ENCODE measurements around the gene KCNJ15. TPM values are rescaled to one million over a fixed set of nuclear protein-coding genes. Genes with fewer than 3 reads are reported as not detected.

Gene KCNJ15
- total and polyA plus RNA-seq, 11 donors: 0.07 to 1.8 (median 0.38) TPM

DNA sequence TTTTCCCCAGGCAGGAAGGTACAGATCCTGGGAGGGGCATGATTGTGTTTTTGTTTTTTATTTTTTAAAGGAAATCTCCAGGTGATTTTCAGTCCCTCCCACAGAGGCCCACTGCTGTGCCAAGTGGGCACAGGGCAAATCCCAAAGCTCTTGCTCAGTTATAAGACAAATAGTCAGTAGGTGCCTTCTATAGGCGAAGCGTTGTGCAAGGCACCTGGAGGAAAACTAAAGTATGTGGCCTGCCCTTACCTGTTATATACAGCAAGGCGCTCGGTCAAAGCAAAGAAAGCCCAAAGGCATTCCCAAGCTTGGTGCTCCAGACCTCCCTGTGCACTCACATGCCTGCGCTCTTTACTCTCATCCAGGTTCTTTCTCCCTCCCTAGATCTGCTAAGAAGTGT is 81.0 kb downstream of the KCNJ15 start:
- Histone ChIP-seq H3K9me3 (no peaks in the 10 kb centered on the region), H3K4me3 (no peak overlapping the region), H3K4me1 (no peaks in the 10 kb centered on the region), H3K36me3 (no peaks in the 10 kb centered on the region), H3K27ac (no peak overlapping the region), H3K27me3 (no peaks in the 10 kb centered on the region)
- no peak for DNase-seq
- no peak for TF ChIP-seq POLR2A (IDR thresholded peaks at IDR 0.05)
- TF ChIP-seq, protein P1, sequence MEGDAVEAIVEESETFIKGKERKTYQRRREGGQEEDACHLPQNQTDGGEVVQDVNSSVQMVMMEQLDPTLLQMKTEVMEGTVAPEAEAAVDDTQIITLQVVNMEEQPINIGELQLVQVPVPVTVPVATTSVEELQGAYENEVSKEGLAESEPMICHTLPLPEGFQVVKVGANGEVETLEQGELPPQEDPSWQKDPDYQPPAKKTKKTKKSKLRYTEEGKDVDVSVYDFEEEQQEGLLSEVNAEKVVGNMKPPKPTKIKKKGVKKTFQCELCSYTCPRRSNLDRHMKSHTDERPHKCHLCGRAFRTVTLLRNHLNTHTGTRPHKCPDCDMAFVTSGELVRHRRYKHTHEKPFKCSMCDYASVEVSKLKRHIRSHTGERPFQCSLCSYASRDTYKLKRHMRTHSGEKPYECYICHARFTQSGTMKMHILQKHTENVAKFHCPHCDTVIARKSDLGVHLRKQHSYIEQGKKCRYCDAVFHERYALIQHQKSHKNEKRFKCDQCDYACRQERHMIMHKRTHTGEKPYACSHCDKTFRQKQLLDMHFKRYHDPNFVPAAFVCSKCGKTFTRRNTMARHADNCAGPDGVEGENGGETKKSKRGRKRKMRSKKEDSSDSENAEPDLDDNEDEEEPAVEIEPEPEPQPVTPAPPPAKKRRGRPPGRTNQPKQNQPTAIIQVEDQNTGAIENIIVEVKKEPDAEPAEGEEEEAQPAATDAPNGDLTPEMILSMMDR (IDR thresholded peaks at IDR 0.05): no peak
- 92 to 100% (median 98%) methylated on average over 5 of the region's 5 CpGs for WGBS, 4 donors
- intact Hi-C loops (cut with DNase I): no loop called here
- no peak for ATAC-seq

DNA sequence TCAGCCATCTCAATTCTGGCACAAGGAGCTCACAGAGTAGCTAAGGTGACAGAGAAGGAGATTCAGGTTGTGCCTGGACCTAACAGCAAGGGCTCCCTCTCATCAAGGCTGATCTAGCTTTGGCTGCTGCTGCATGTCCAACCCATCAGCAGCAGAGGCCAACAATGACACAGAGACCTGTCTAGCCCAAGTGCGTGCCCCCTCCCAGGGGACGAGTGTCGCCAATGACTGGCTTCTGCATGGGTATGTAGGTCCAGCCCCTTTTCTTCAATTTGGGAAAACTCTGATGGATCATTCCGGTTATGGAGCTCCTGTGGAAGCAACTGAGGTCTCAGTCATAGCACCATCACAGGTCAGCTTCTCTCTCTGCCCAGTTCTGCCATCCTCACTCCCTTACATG is 83.3 kb downstream of the KCNJ15 start:
- TF ChIP-seq, protein P1 (IDR thresholded peaks at IDR 0.05): no peak
- no peak for TF ChIP-seq POLR2A (IDR thresholded peaks at IDR 0.05)
- 88 to 100% (median 93%) methylated on average over 4 of the region's 4 CpGs for whole genome bisulfite sequencing, 4 donors
- H3K4me3 ChIP-seq: no peak overlapping the region
- no peaks in the 10 kb centered on the region for H3K4me1 ChIP-seq
- no peak for DNase-seq
- no peak for ATAC-seq
- H3K9me3 ChIP-seq: no peaks in the 10 kb centered on the region
- H3K27ac ChIP-seq: no peak overlapping the region
- H3K36me3 ChIP-seq: no peaks in the 10 kb centered on the region
- no peaks in the 10 kb centered on the region for H3K27me3 ChIP-seq
- intact Hi-C loops (cut with DNase I): no loop called here

DNA sequence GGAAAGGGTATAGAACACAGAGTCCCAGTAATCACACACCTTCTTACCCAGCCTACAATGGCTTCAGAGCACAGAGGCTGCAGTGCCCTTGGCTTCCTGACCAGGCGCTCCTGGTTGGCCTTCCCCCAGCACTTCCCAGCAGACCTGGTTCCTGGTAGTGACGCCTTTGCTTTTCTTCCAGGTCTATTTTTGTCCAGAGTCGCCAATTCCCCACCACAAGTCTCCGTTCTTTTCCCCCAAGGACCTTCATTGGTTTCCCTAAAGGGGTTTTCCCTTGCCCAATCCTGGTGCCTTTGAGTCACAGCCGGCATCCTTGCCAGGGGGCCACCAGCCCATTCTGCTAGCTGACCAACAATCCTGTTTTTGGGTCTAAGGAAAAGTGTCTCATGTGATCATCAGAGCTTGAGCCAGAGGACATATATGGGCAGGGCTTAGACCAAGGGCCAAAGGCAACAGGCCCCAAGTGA is 84.8 kb downstream of the KCNJ15 start:
- 71 to 84% (median 80%) methylated on average over 5 of the region's 5 CpGs for WGBS, 4 donors
- no peaks in the 10 kb centered on the region for H3K36me3 ChIP-seq
- H3K4me1 ChIP-seq: no peaks in the 10 kb centered on the region
- H3K9me3 ChIP-seq: no peaks in the 10 kb centered on the region
- no peak overlapping the region for H3K4me3 ChIP-seq
- TF ChIP-seq, protein P1 (IDR thresholded peaks at IDR 0.05): no peak
- TF ChIP-seq POLR2A (IDR thresholded peaks at IDR 0.05): no peak
- intact Hi-C loops (cut with DNase I): no loop called here
- H3K27me3 ChIP-seq: no peaks in the 10 kb centered on the region
- DNase-seq (no peak), ATAC-seq (peak in 2 of 4 donors; percentile 54)
- no peak overlapping the region for H3K27ac ChIP-seq

DNA sequence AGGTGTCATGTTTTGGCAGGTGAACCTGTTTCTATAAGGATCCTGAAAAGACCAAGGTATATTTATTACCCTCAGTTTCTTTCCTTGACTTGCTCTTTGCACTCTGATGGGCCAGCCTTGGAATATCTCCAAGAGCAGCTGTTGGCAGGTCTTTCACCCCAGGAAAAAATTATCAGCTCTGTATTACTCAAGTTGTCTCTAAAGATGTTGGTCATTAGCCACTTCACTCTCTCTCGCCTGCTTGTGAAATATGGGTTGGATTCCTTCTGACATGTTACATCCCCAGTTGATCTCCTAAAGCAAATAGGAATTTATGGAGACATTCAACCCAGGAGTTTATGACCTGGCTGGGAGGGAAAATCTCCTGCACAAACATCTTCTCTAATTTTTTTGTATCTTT is 85.9 kb downstream of the KCNJ15 start:
- H3K27me3 ChIP-seq: no peaks in the 10 kb centered on the region
- H3K36me3 ChIP-seq: no peaks in the 10 kb centered on the region
- TF ChIP-seq POLR2A (IDR thresholded peaks at IDR 0.05): no peak
- TF ChIP-seq, protein P1 (IDR thresholded peaks at IDR 0.05): no peak
- no peaks in the 10 kb centered on the region for H3K9me3 ChIP-seq
- no peak overlapping the region for H3K4me3 ChIP-seq
- no peaks in the 10 kb centered on the region for H3K4me1 ChIP-seq
- peak overlapping the region in 1 of 12 donors; percentile 15 for H3K27ac ChIP-seq
- DNase-seq (no peak), ATAC-seq (no peak)
- 73 to 88% (median 80%) methylated on average over 1 of the region's 1 CpG for WGBS, 4 donors
- intact Hi-C loops (cut with DNase I): no loop called here

Measured in heart left ventricle (tissue), 16 donors.